NB4 (cell line): ENCODE measurements around the gene HIBCH.
"Not testable (repeated sequence)": the region's sequence is repeated elsewhere in the genome, so short reads cannot be mapped to it uniquely, and the experiment has no call there.

Source experiments
- DNase-seq: peaks from one replicate; pipeline ENCODE4 v3.0.0; 2010; ENCODE audit warnings: low read depth
- H3K4me3 ChIP-seq: one replicate; pipeline ENCODE4 v1.5.1; 2011; ENCODE audit warnings: mild to moderate bottlenecking, low read depth, low read length, moderate library complexity
- MAX ChIP-seq: IDR thresholded peaks from 2 replicates; pipeline ENCODE4 v1.6.1; 2011; ENCODE audit warnings: low read depth, low read length
- MYC ChIP-seq: IDR thresholded peaks from 2 replicates; pipeline ENCODE4 v1.6.1; 2011; ENCODE audit warnings: low read depth, low read length
- POLR2A ChIP-seq: IDR thresholded peaks from 2 replicates; pipeline ENCODE4 v1.6.1; 2011; ENCODE audit warnings: mild to moderate bottlenecking; ENCODE audit not compliant: insufficient read length; ENCODE audit errors: extremely low read depth
- TF ChIP-seq, protein P1 (sequence below): IDR thresholded peaks from one replicate; pipeline ENCODE4 v1.5.1; 2012; ENCODE audit warnings: low read depth, low read length

The HIBCH gene

DNA sequence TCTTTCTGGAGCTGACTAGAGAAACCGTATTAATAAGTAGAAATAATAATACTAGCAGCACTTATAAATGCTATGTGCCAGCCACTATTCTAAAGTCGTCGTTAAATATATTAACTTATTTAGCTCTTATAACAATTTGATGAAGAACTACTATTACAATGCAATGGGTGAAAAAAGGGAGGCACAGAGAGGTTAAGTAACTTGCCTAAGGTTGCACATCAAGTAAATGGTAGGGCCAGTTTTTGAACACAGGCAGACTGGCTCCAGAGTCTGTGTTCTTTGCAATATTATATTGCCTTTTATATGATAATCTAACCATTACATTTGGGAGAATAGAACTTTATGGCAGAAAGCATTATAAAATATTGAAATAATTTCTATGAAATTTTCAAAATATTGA, 41.3 kb upstream of the HIBCH start:
- no peak overlapping the region for H3K4me3 ChIP-seq
- DNase-seq = no peak
- no peak for TF ChIP-seq MYC
- TF ChIP-seq POLR2A = no peak
- TF ChIP-seq, protein P1, sequence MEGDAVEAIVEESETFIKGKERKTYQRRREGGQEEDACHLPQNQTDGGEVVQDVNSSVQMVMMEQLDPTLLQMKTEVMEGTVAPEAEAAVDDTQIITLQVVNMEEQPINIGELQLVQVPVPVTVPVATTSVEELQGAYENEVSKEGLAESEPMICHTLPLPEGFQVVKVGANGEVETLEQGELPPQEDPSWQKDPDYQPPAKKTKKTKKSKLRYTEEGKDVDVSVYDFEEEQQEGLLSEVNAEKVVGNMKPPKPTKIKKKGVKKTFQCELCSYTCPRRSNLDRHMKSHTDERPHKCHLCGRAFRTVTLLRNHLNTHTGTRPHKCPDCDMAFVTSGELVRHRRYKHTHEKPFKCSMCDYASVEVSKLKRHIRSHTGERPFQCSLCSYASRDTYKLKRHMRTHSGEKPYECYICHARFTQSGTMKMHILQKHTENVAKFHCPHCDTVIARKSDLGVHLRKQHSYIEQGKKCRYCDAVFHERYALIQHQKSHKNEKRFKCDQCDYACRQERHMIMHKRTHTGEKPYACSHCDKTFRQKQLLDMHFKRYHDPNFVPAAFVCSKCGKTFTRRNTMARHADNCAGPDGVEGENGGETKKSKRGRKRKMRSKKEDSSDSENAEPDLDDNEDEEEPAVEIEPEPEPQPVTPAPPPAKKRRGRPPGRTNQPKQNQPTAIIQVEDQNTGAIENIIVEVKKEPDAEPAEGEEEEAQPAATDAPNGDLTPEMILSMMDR = no peak
- TF ChIP-seq MAX = no peak

- no peak overlapping the region for H3K4me3 ChIP-seq
- DNase-seq = no peak
- no peak for TF ChIP-seq MAX
- TF ChIP-seq POLR2A = no peak
- TF ChIP-seq MYC = no peak
- TF ChIP-seq, protein P1 = no peak
Measured at GRCh38 chr2:190360561-190360960, 40.9 kb upstream of the HIBCH start.

DNA sequence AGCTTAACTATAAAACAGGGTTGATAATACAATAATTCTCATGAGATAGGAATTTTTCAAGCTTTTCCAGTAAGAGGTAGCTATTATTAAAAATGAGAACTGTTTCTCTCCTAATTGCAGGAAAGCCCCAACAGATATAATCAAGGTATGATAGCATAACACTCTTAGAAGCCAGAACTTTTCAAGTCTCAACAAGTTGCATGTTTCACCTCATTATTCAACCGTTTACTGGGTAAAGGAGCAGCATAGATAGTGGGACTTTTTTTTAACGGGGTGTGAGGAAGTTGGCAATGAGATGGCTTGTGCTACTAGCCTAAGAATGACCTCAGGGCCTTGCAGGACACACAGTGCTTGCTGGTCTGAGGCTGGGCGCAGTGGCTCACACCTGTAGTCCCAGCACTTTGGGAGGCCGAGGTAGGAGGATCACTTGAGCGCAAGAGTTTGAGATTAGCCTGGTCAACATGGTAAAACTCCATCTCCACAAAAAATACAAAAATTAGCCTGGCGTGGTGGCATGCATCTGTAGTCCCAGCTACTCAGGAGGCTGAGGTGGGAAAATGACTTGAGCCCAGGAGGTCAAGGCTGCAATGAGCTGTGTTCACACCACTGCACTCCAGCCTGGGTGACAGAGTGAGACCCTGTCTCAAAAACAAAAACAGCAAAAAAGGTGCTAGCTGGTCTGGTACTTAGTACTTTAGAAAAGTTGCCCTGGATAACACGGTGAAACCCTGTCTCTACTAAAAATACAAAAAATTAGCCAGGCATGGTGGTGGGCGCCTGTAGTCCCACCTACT, 39.2 kb upstream of the HIBCH start:
- not testable (repeated sequence) for DNase-seq, H3K4me3 ChIP-seq

DNA sequence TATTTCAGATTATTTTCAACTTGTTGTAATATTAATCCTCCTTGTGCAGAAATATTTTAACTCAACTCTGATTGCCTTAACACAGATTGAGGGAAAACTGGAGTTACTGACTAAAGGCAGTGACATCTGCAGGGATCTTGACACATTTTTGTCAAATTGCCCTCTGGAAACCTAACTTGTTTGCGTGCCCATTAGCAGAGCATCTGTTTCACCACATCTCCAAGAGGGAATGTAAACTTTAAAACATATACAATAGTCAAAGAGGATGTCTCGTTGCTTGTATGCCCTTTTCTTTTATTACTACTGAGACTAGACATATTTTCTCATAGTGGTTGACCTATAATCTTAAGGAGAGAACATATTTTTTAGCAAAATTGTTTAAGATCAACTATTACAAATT, 38.0 kb upstream of the HIBCH start:
- DNase-seq = no peak
- TF ChIP-seq, protein P1 = no peak
- TF ChIP-seq POLR2A (no peak), MAX (no peak), MYC (no peak)
- no peak overlapping the region for H3K4me3 ChIP-seq

- TF ChIP-seq MAX (no peak), POLR2A (no peak), MYC (no peak)
- TF ChIP-seq, protein P1 = no peak
- no peak overlapping the region for H3K4me3 ChIP-seq
- DNase-seq = peak; percentile 68
Measured at GRCh38 chr2:190355968-190356644, 36.5 kb upstream of the HIBCH start.

DNA sequence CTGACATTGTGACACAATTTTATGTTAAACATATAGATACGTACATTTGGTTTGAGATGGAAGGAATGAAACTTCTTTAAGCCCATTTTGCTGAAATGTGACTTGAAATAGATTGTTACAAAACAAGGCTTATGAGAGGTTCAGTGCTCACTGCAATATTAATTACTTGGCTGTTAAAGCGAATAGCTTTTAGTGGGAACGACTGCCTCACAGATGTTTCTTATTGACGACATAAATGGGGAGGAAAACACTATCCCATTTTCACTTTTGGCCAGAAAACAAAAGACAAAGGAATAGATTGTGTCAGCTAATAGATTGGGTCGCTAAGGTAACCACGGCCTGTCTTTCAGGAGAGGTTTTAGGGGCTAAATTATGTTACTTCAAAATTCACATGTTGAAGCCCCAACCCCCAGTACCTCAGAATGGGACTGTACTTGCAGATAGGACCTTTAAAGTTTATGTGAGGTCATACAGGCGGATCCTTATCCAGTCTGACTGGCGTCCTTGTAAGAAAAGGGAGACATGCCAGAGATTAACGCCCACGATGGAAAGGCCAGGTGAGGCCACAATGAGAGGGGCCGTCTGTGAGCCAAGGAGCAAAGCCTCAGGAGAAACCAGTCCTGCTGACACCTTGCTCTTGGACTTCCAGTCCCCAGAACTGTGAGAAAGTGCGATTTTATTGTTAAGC, 34.5 kb upstream of the HIBCH start:
- no peak overlapping the region for H3K4me3 ChIP-seq
- no peak for DNase-seq
- TF ChIP-seq POLR2A = no peak
- TF ChIP-seq, protein P1 = no peak
